NCI-H1694 treated with DMSO at 0.1 percent for 48 hours (cell line): ENCODE data around the gene SAMD4A.
A peak's percentile ranks its signal among the peaks of the same experiment; 100 is the strongest.

Experiments used
- DNase-seq: peaks from one replicate; lab custom pipeline; 2025; lab: John Stamatoyannopoulos, UW

The SAMD4A gene

GRCh38 chr14:54763761-54764160 is 196.8 kb downstream of the SAMD4A start:
- no peak for DNase-seq

DNA sequence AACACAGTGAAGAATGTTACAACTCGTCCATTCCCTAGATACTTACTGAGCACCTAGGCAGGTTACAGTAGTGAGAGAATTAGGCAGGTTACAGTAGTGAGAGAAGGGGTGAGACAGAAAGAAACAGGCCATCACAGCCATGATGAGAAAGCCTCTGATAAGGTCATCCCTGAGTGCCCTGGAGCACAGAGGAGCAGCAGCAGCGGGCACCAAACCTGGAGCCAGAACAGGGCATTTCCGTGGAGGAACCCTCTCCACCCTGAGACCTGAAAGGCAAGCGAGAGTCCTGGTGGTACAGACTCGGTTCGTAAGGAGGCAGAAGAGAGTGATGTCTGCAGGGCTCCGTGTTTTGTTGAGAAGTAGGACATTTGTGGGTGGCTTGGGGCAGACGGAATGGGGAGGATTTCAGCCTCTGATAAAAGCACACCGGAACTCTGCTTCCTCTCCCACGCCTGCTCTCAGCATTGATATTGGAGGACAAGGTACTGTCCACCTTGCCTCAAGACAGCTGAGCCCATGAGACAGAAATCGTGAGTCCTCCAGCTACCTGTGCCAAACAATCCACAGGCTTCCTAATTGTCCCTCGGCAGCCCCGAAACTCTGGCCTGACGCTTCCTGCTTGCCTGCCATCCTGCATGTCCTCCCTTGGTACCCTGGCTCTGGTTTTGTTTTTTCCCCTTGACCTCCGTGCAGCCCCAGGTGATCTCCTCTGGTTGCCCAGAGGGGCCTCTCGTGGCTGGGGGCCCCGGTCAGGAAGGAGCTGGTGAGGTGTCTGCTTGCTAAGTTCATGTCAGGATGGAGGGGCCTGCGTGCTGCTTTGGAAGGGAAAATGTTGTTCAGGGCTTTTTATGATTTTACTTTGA is 199.6 kb downstream of the SAMD4A start:
- no peak for DNase-seq

- DNase-seq: no peak
Observed at GRCh38 chr14:54767139-54767431, 200.2 kb downstream of the SAMD4A start.

DNA sequence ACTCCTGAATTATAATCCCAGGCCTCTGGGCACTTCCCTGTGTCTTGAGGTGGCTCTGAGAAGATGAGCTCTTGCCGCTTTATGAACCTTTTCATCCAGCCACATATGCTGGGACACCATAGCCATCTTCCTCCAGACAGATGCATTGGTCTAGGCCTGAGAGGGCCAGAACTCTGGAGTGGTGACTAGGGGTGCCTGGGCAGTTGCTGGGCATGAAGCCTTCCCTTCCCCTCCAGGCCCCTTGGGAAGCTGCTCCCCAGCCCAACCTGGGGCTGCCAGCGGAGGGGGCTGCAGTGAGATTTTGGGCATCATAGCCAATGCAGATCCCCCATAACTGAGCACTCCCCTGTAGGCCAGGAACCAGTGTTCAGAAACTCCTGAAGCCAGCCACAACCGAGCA is 200.5 kb downstream of the SAMD4A start:
- no peak for DNase-seq

DNA sequence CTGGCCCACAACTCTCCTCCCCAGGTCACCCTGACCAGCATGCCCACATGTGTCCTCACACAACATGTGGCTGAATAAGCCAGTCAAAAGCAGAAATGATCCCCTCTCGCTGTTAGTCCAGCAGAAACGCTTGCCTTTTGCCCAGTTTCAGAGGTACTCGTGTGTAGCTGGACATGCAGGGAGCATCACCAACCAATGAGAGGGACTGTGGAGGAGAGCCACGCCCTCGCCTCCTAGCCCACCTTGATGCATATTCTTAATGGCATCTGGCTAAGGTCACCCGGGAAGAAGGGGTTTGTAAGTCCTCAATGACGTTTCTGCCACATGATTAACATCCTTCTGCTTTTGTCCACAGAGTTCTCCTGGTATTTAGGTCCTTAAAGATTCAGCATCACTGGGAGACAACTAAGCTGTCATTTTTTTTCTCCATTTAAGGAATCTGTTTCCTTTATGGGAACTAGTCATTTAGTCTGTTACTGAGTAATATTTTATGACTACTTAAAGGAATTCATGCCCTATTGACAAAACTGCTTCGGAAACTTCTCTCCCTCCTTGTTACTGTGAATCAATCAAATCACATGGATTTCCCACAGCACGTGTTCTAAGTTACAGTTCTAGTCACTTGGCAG is 201.7 kb downstream of the SAMD4A start:
- no peak for DNase-seq

GRCh38 chr14:54769951-54770863 is 203.3 kb downstream of the SAMD4A start:
- no peak for DNase-seq

GRCh38 chr14:54771411-54772027 is 204.6 kb downstream of the SAMD4A start:
- DNase-seq: no peak

- DNase-seq: no peak
Observed at GRCh38 chr14:54772451-54772881, 205.5 kb downstream of the SAMD4A start.

DNA sequence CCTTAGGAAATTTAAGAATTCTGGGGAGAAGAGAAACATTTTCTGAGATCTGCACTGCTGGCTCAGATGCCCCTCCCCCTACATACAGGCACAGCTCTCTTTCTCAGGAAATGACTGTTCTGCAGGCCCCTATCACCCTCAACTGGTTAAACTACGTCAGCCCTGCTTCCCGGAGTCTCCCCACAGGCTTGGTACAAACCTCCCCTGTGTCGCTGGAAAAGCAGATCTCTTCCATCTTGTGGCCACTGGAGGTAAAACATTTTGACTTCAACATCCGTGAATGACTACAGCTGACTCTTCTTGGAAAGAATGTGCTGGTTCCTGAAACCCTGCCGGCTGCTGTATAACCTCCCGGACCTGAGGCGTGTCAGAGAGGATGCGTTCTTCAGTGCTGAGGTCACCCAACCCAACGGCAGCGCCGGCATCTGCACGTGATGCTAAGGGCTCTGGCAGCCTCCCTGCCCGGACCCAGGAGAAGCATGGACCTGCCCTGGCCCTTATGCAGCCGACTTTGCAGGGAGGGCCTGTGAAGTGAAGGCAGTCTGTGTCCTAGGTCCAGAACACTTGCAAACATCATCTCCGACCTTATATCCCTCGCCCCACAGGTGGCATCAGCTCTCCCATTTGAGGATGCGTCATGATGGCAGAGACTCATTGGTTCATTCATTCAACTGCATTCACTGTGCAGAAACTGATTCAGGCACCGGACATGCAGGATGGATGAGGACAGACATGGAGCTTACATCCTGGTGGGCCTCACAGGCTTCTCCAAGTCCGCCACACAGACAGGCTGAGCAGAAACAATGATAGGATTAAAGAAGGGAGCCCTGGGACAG is 206.5 kb downstream of the SAMD4A start:
- peak; percentile 85 for DNase-seq

- DNase-seq: no peak
Observed at GRCh38 chr14:54774824-54775223, 207.9 kb downstream of the SAMD4A start.

DNA sequence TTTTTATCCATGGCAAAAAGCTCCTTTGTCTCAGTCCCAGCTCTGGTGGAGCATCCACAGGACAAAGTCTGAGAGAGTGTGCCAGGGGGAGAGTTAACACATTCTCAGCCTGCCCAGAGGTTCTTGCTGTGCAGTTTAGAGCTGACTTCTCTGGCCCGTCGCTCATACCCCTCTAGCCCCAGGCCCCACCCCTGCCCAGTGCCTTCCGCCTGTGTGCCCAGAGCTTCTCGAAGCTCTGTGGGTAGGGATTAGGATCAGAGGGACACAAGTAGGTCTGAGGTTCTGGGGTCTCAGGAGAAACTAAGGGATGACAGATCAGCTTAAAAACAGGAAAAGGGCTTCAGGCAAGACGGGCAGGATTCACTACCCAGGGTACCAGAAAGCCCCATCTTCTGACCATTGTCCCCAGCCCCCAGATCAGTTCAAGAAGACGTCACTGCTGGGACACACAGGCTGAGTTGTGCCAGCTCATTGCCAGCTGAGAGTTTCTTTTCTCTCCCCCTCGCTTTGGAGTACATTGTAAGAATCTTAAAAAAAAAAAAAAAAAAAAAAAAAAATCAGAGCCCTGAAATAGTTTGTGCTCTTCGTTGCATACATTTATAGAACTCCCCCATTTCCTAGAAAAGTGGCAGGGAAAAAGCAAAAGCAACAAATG is 208.7 kb downstream of the SAMD4A start:
- no peak for DNase-seq

DNA sequence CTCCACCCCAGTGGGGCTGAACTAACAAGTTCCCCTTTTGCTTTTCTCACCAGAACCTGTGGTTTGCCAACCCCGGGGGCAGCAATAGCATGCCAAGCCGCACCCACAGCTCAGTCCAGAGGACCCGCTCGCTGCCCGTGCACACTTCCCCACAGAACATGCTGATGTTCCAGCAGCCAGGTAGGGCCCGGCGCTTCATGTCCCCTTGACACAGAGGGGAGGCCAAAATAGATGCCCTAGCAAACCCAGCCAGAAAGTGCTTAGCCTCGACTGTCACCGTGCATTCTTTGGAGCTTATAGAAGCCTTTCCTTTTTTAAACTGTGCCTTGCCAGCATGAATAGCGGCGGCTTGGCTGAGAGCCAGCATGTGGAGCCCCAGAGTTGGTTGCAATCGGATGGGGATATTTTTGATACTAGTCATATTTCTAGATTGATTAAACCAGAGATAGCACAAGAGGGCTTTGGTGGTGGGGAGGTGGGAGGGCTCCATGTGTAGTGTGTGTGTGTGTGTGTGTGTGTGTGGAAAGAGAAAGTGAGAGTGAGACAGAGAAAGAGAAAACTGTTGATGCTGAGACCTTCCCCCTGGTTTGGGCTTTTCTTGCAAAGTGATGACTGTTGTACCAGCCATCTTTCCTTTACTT is 209.6 kb downstream of the SAMD4A start:
- DNase-seq: no peak

DNA sequence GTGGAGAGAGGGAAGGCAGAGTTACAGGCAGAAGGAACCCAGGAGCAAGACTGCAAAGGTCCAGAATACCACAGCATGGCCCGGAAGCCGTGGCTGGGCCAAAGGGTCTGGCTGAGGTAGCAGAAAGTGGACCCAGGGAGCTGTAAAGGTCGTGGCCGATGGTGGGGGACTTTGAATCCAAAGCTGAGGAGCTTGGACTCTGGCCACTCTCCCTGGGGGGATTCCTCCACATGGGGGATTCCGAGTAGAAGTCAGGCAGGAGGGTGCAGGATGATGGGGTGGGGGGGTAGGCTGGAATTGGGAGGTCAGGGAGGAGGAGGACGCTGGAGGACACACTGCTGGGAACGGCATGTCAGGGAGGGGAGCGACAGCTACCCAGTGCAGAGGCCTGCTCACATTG is 210.5 kb downstream of the SAMD4A start:
- no peak for DNase-seq

DNA sequence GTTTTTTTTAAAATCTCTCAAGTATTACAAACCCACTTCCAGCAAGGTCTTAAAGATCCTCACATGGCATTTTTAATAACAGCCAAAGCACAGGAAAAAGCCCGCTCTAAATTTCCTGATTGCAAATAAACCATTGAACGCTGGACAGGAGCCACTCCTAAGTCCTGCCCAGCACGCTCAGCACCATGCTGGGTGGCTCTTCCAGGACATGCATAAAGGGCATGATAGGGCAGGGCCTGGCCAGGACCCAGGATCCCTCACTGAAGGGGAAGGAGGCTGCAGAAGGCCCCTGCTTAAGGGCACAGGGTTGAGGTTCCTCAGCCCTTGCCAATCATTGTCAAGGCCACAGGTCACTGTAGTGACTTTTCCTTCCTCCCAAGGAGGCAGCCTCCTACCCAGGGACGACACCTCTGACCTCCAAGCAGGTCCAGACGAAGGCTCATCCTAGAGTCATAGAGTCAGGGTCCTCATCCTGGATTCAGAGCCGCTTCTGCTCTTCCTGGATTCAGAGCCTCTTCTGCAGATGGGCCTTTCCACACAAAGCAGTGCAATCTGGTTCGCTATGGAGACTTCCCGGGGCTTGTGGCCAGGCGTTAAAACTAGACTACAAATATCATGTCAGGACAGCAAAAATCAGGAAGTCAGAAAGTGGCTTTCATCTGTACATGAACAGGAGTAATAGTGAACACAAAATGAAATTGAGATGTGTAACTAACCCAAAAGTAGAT is 211.9 kb downstream of the SAMD4A start:
- DNase-seq: no peak

DNA sequence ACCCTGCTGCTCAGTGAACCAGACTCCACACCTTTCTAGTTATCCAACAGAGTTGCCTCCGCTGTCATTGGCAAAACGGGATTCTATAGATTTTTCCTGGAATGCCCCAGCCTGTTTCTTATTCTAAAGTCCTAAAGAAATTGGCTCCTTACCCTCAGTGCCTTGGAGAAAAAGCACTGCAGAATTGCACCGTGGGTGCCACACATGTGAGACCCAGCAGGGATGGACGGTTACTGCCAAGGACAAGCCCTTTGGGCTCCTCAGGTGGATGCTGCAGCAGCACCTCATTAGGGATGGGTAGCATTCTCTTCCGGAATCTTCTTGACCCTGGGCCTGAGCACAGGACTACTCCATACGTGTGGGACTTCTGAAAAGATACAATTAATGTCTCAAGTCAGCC is 214.2 kb downstream of the SAMD4A start:
- DNase-seq: no peak

GRCh38 chr14:54781961-54782750 is 215.2 kb downstream of the SAMD4A start:
- DNase-seq: peak; percentile 67

- peak; percentile 67 for DNase-seq
Observed at GRCh38 chr14:54782751-54783659, 216.1 kb downstream of the SAMD4A start.

DNA sequence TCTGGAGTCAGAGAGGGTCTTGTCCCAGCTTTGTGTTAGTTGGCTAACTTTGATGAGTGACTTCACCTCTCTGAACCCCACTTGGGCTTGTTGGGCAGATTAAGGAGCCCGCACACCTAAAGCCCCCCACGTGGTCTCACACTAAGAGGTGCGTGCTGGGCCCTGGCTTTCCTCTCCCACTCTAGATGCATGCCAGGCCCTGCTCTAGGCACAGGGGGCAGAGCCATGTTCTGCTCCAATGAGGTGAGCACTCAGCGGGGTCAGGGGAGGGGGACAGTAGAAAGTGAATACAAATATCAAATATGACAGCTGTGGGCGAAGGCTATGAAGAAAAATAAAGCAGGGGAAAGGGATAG is 216.7 kb downstream of the SAMD4A start:
- no peak for DNase-seq
